SK-N-MC (cell line): ENCODE results near the gene INAFM2.

Experiments used
- FOXP2 ChIP-seq: optimal IDR thresholded peaks from 2 replicates; pipeline ENCODE3; 2011; ENCODE audit warnings: mild to moderate bottlenecking, moderate library complexity; ENCODE audit not compliant: insufficient read depth; ENCODE audit errors: extremely low read length, control extremely low read depth
- POLR2AphosphoS5 ChIP-seq: IDR thresholded peaks from 2 replicates; pipeline ENCODE4 v1.6.1; 2012; ENCODE audit warnings: mild to moderate bottlenecking, low read depth, low read length, borderline replicate concordance

- TF ChIP-seq FOXP2 (no peak), POLR2AphosphoS5 (no peak)
These were observed 10.9 kb upstream of the INAFM2 start for GRCh38 chr15:40312370-40313158.
